Measurements from ENCODE around the gene IRAK1.

- TF ChIP-seq EZH2phosphoT487 (IDR thresholded peaks at IDR 0.05; ENCODE audit: borderline replicate concordance, low read depth) (no peak), CTCF (IDR thresholded peaks at IDR 0.05) (no peak), PBX3 (IDR thresholded peaks at IDR 0.05) (no peak), FOXM1 (IDR thresholded peaks at IDR 0.05; ENCODE audit: low read depth) (no peak), EP300 (IDR thresholded peaks at IDR 0.05; ENCODE audit: borderline replicate concordance in 1 of 2, low read depth in 1 of 2, low read length in 1 of 2) (no peak)
Observed at GRCh38 chrX:153995504-153995903, 24.2 kb downstream of the IRAK1 start.
